ENCODE data around the gene SNX8. TPM values are rescaled to one million over a fixed set of nuclear protein-coding genes. Genes with fewer than 3 reads are reported as not detected.

Gene SNX8
- total and polyA plus RNA-seq, 2 experiments from 2014 or later, result 13.1 to 44.4 TPM

GRCh38 chr7:2255145-2256139 is 58.8 kb downstream of the SNX8 start:
- Histone ChIP-seq H3K9me3 (ENCODE audit: low read depth) (no peaks in the 10 kb centered on the region), H3K4me3 (no peak overlapping the region), H3K4me1 (ENCODE audit: insufficient read depth) (no peaks in the 10 kb centered on the region), H3K79me2 (ENCODE audit: insufficient read depth) (0 out of 2 replicates have a peak, but pooled peaks cover 10% of the 10 kb centered on the region), H3K27me3 (replicated peaks; ENCODE audit: insufficient read depth) (no peaks in the 10 kb centered on the region), H3F3A (ENCODE audit: insufficient read depth) (0 out of 2 replicates have a peak, but pooled peaks cover 5% of the 10 kb centered on the region), H3K36me3 (ENCODE audit: low read depth) (no peaks in the 10 kb centered on the region), H3K9ac (no peak overlapping the region), H3K9me2 (ENCODE audit: insufficient read depth) (no peaks in the 10 kb centered on the region), H2AFZ (no peak overlapping the region), H4K20me1 (ENCODE audit: insufficient read depth) (no peaks in the 10 kb centered on the region), H3K27ac (no peak overlapping the region), H3K4me2 (ENCODE audit: unreplicated experiment) (no peak overlapping the region)
- WGBS, 2 experiments (ENCODE audit: low coverage in 1 of 2, low lambda C conversion rate in 2 of 2, missing lambda C conversion rate in 2 of 2), result 88 to 91% methylated on average over 30 to 33 of the region's 33 CpGs
- in situ Hi-C loops (cut with MboI), result no loop called here
- no peak for TF ChIP-seq EZH2 (IDR thresholded peaks at IDR 0.05; ENCODE audit: insufficient read depth, poor library complexity, severe bottlenecking)
- TF ChIP-seq EZH2phosphoT487 (IDR thresholded peaks at IDR 0.05; ENCODE audit: insufficient read depth, low read depth), result no peak
- DNase-seq, result no peak

- Histone ChIP-seq H3K79me2 (ENCODE audit: insufficient read depth) (0 out of 2 replicates have a peak, but pooled peaks cover 10% of the 10 kb centered on the region), H3K4me2 (ENCODE audit: unreplicated experiment) (no peak overlapping the region), H3K27me3 (replicated peaks; ENCODE audit: insufficient read depth) (no peaks in the 10 kb centered on the region), H3K27ac (no peak overlapping the region), H3K36me3 (ENCODE audit: low read depth) (no peaks in the 10 kb centered on the region), H3K4me1 (ENCODE audit: insufficient read depth) (peaks cover 6% of the 10 kb centered on the region), H4K20me1 (ENCODE audit: insufficient read depth) (no peaks in the 10 kb centered on the region), H2AFZ (no peak overlapping the region), H3K9ac (no peak overlapping the region), H3K9me3 (ENCODE audit: low read depth) (no peaks in the 10 kb centered on the region), H3K9me2 (ENCODE audit: insufficient read depth) (no peaks in the 10 kb centered on the region), H3F3A (ENCODE audit: insufficient read depth) (peaks cover 12% of the 10 kb centered on the region), H3K4me3 (no peak overlapping the region)
- DNase-seq, result no peak
- in situ Hi-C loops (cut with MboI), result no loop called here
- 95% methylated on average over 26 to 31 of the region's 31 CpGs for WGBS, 2 experiments (ENCODE audit: low coverage in 1 of 2, low lambda C conversion rate in 2 of 2, missing lambda C conversion rate in 2 of 2)
- TF ChIP-seq EZH2 (IDR thresholded peaks at IDR 0.05; ENCODE audit: insufficient read depth, poor library complexity, severe bottlenecking), result no peak
- no peak for TF ChIP-seq EZH2phosphoT487 (IDR thresholded peaks at IDR 0.05; ENCODE audit: insufficient read depth, low read depth)
Observed at GRCh38 chr7:2254429-2255144, 59.7 kb downstream of the SNX8 start.

- H2AFZ ChIP-seq, result no peak overlapping the region
- no peak for TF ChIP-seq EZH2phosphoT487 (IDR thresholded peaks at IDR 0.05; ENCODE audit: insufficient read depth, low read depth)
- TF ChIP-seq EZH2 (IDR thresholded peaks at IDR 0.05; ENCODE audit: insufficient read depth, poor library complexity, severe bottlenecking), result no peak
- peaks cover 12% of the 10 kb centered on the region for H3K4me1 ChIP-seq (ENCODE audit: insufficient read depth)
- H3K4me3 ChIP-seq, result no peak overlapping the region
- H3K79me2 ChIP-seq (ENCODE audit: insufficient read depth), result 0 out of 2 replicates have a peak, but pooled peaks cover 10% of the 10 kb centered on the region
- H3K36me3 ChIP-seq (ENCODE audit: low read depth), result no peaks in the 10 kb centered on the region
- H3F3A ChIP-seq (ENCODE audit: insufficient read depth), result peaks cover 18% of the 10 kb centered on the region
- no peak overlapping the region for H3K9ac ChIP-seq
- no peak overlapping the region for H3K4me2 ChIP-seq (ENCODE audit: unreplicated experiment)
- in situ Hi-C loops (cut with MboI), result no loop called here
- no peaks in the 10 kb centered on the region for H3K27me3 ChIP-seq (replicated peaks; ENCODE audit: insufficient read depth)
- no peak for DNase-seq
- no peak overlapping the region for H3K27ac ChIP-seq
- H4K20me1 ChIP-seq (ENCODE audit: insufficient read depth), result no peaks in the 10 kb centered on the region
- WGBS, 2 experiments (ENCODE audit: low coverage in 1 of 2, low lambda C conversion rate in 2 of 2, missing lambda C conversion rate in 2 of 2), result 97 to 98% methylated on average over 24 to 32 of the region's 32 CpGs
- no peaks in the 10 kb centered on the region for H3K9me3 ChIP-seq (ENCODE audit: low read depth)
- H3K9me2 ChIP-seq (ENCODE audit: insufficient read depth), result no peaks in the 10 kb centered on the region
Observed at GRCh38 chr7:2253525-2254244, 60.6 kb downstream of the SNX8 start.

GRCh38 chr7:2253021-2253420 is 61.2 kb downstream of the SNX8 start:
- H3K4me1 ChIP-seq (ENCODE audit: insufficient read depth), result peaks cover 19% of the 10 kb centered on the region
- H3K9ac ChIP-seq, result no peak overlapping the region
- TF ChIP-seq EZH2 (IDR thresholded peaks at IDR 0.05; ENCODE audit: insufficient read depth, poor library complexity, severe bottlenecking) (no peak), EZH2phosphoT487 (IDR thresholded peaks at IDR 0.05; ENCODE audit: insufficient read depth, low read depth) (no peak)
- no peak overlapping the region for H3K27ac ChIP-seq
- H2AFZ ChIP-seq, result no peak overlapping the region
- in situ Hi-C loops (cut with MboI), result no loop called here
- no peaks in the 10 kb centered on the region for H3K27me3 ChIP-seq (replicated peaks; ENCODE audit: insufficient read depth)
- no peak overlapping the region for H3K4me3 ChIP-seq
- no peaks in the 10 kb centered on the region for H4K20me1 ChIP-seq (ENCODE audit: insufficient read depth)
- H3F3A ChIP-seq (ENCODE audit: insufficient read depth), result peaks cover 24% of the 10 kb centered on the region
- no peaks in the 10 kb centered on the region for H3K9me3 ChIP-seq (ENCODE audit: low read depth)
- no peaks in the 10 kb centered on the region for H3K9me2 ChIP-seq (ENCODE audit: insufficient read depth)
- H3K4me2 ChIP-seq (ENCODE audit: unreplicated experiment), result no peak overlapping the region
- no peak for DNase-seq
- no peaks in the 10 kb centered on the region for H3K36me3 ChIP-seq (ENCODE audit: low read depth)
- WGBS, 2 experiments (ENCODE audit: low coverage in 1 of 2, low lambda C conversion rate in 2 of 2, missing lambda C conversion rate in 2 of 2), result 90 to 96% methylated on average over 9 of the region's 9 CpGs
- 0 out of 2 replicates have a peak, but pooled peaks cover 10% of the 10 kb centered on the region for H3K79me2 ChIP-seq (ENCODE audit: insufficient read depth)
